ENCODE data around the gene DDR2. TPM values are rescaled to one million over a fixed set of nuclear protein-coding genes. Genes with fewer than 3 reads are reported as not detected.

The DDR2 gene
- total and polyA plus RNA-seq, 4 donors, result 2.3 to 55.7 (median 17.6) TPM

GRCh38 chr1:162587761-162588260 lies 44.5 kb upstream of the DDR2 start:
- Histone ChIP-seq H3K4me1 (ENCODE audit: control insufficient read depth in 5 of 5, insufficient read depth in 5 of 5, low read length in 5 of 5) (no peaks in the 10 kb centered on the region), H3K9me3 (ENCODE audit: control insufficient read depth in 4 of 4, insufficient read depth in 3 of 4, low read length in 3 of 4) (no peaks in the 10 kb centered on the region), H3K9ac (ENCODE audit: insufficient read depth in 1 of 2, low read length in 2 of 2) (no peak overlapping the region), H3K4me3 (no peak overlapping the region), H3K36me3 (ENCODE audit: control insufficient read depth in 4 of 4, insufficient read depth in 4 of 4, low read length in 4 of 4) (peaks cover 1 to 29% (median 18%) of the 10 kb centered on the region in 4 donors), H3K27ac (ENCODE audit: low read depth in 1 of 2, low read length in 1 of 2) (no peak overlapping the region), H3K27me3 (ENCODE audit: control insufficient read depth in 3 of 3, insufficient read depth in 3 of 3, low read length in 2 of 3) (no peaks in the 10 kb centered on the region)
- no peak for TF ChIP-seq CTCF (IDR thresholded peaks at IDR 0.05; ENCODE audit: control extremely low read depth, extremely low read depth)
- 96% methylated on average over 5 of the region's 5 CpGs for WGBS, 2 donors
- no peak for ATAC-seq (ENCODE audit: insufficient read depth, low FRiP score)
- no peak for DNase-seq

- TF ChIP-seq CTCF (IDR thresholded peaks at IDR 0.05; ENCODE audit: control extremely low read depth, extremely low read depth), result no peak
- no peak for DNase-seq
- no peak for ATAC-seq (ENCODE audit: insufficient read depth, low FRiP score)
- Histone ChIP-seq H3K36me3 (ENCODE audit: control insufficient read depth in 4 of 4, insufficient read depth in 4 of 4, low read length in 4 of 4) (peaks cover 5 to 33% (median 15%) of the 10 kb centered on the region in 4 donors), H3K27me3 (ENCODE audit: control insufficient read depth in 3 of 3, insufficient read depth in 3 of 3, low read length in 2 of 3) (no peaks in the 10 kb centered on the region), H3K9ac (ENCODE audit: insufficient read depth in 1 of 2, low read length in 2 of 2) (no peak overlapping the region), H3K9me3 (ENCODE audit: control insufficient read depth in 4 of 4, insufficient read depth in 3 of 4, low read length in 3 of 4) (no peaks in the 10 kb centered on the region), H3K27ac (ENCODE audit: low read depth in 1 of 2, low read length in 1 of 2) (no peak overlapping the region), H3K4me3 (no peak overlapping the region), H3K4me1 (ENCODE audit: control insufficient read depth in 5 of 5, insufficient read depth in 5 of 5, low read length in 5 of 5) (no peaks in the 10 kb centered on the region)
- 84 to 92% methylated on average over 3 of the region's 3 CpGs for WGBS, 2 donors
Observed at GRCh38 chr1:162590101-162590500, 42.2 kb upstream of the DDR2 start.

GRCh38 chr1:162590686-162591085 lies 41.6 kb upstream of the DDR2 start:
- WGBS, 2 donors, result 100% methylated on average over 2 of the region's 2 CpGs
- H3K4me3 ChIP-seq, result no peak overlapping the region
- DNase-seq (no peak), ATAC-seq (ENCODE audit: insufficient read depth, low FRiP score) (no peak)
- H3K4me1 ChIP-seq (ENCODE audit: control insufficient read depth in 5 of 5, insufficient read depth in 5 of 5, low read length in 5 of 5), result no peaks in the 10 kb centered on the region
- TF ChIP-seq CTCF (IDR thresholded peaks at IDR 0.05; ENCODE audit: control extremely low read depth, extremely low read depth), result no peak
- H3K9ac ChIP-seq (ENCODE audit: insufficient read depth in 1 of 2, low read length in 2 of 2), result no peak overlapping the region
- H3K27me3 ChIP-seq (ENCODE audit: control insufficient read depth in 3 of 3, insufficient read depth in 3 of 3, low read length in 2 of 3), result no peaks in the 10 kb centered on the region
- peaks cover 5 to 33% (median 15%) of the 10 kb centered on the region in 4 donors for H3K36me3 ChIP-seq (ENCODE audit: control insufficient read depth in 4 of 4, insufficient read depth in 4 of 4, low read length in 4 of 4)
- no peaks in the 10 kb centered on the region for H3K9me3 ChIP-seq (ENCODE audit: control insufficient read depth in 4 of 4, insufficient read depth in 3 of 4, low read length in 3 of 4)
- no peak overlapping the region for H3K27ac ChIP-seq (ENCODE audit: low read depth in 1 of 2, low read length in 1 of 2)
